K562 (cell line): ENCODE data around the gene NRXN2. TPM values are rescaled to one million over a fixed set of nuclear protein-coding genes. Genes with fewer than 3 reads are reported as not detected.

Experiments used
- E2F6 ChIP-seq, 2 experiments: IDR thresholded peaks; 2 replicates each; pipeline ENCODE4 v1.6.1; 2011; ENCODE audit warnings: borderline replicate concordance in 1 of 2, control low read depth in 1 of 2, low read depth in 1 of 2, low read length in 1 of 2, mild to moderate bottlenecking in 1 of 2, mixed read lengths in 1 of 2, moderate library complexity in 1 of 2; ENCODE audit not compliant: insufficient read depth in 1 of 2, insufficient read length in 1 of 2, poor library complexity in 1 of 2, severe bottlenecking in 1 of 2; ENCODE audit errors: extremely low read depth in 1 of 2
- ERF ChIP-seq: fragments of 450-650 bp; formaldehyde crosslinking; IDR thresholded peaks from 2 replicates; pipeline ENCODE4 v1.4.0; 2020; ENCODE audit warnings: mild to moderate bottlenecking, mixed read lengths
- NR0B1 ChIP-seq: fragments of 450-650 bp; IDR thresholded peaks from one replicate; pipeline ENCODE4 v1.6.1; 2018; ENCODE audit warnings: mild to moderate bottlenecking, moderate library complexity; ENCODE audit not compliant: partially characterized antibody
- SMARCB1 ChIP-seq: IDR thresholded peaks from 2 replicates; pipeline ENCODE4 v1.6.1; 2011; ENCODE audit warnings: improper control_type of control experiment, low read depth; ENCODE audit not compliant: insufficient read length
- SNAPC5 ChIP-seq: fragments of 250-450 bp; sonication (Bioruptor Pico); IDR thresholded peaks from 2 replicates; pipeline ENCODE4 v1.8.0; 2021; ENCODE audit warnings: moderate library complexity, mild to moderate bottlenecking, inconsistent platforms
- ZBTB1 ChIP-seq: sonication (generic); formaldehyde crosslinking; IDR thresholded peaks from 2 replicates; pipeline ENCODE4 v1.8.1; 2023; ENCODE audit warnings: missing genetic modification reagents, low read depth, mild to moderate bottlenecking, borderline replicate concordance
- ZNF561 ChIP-seq: fragments of 450-650 bp; formaldehyde crosslinking; conservative IDR thresholded peaks from 2 replicates; pipeline ENCODE4 v1.4.0; 2020; ENCODE audit warnings: mild to moderate bottlenecking, moderate library complexity
- ZNF699 ChIP-seq: fragments of 250-450 bp; sonication (Bioruptor Pico); IDR thresholded peaks from 2 replicates; pipeline ENCODE4 v1.8.0; 2021; ENCODE audit warnings: mild to moderate bottlenecking, moderate library complexity; ENCODE audit not compliant: insufficient replicate concordance
- polyA plus RNA-seq, 8 experiments: library from polyadenylated mRNA; depleted of rRNA in 4 of 8; stranded (reverse) in 5 of 8; unstranded in 3 of 8; fragments of >200 nt; fragmentation: Nextera tagmentation in 2 of 8; fragmentation: Illumina TruSeq in 1 of 8; extraction: Ambion mirVana in 2 of 8; extraction: Trizol in 1 of 8; gene quantifications; 2 replicates each; pipeline versions ENCODE4 v1.2.1 to v1.2.3, GENCODE V29; 2011 to 2014; ENCODE audit warnings: inconsistent platforms in 1 of 8, missing spikeins in 1 of 8
- total RNA-seq, 7 experiments: library from RNA; depleted of rRNA in 6 of 7; stranded (reverse); fragments of >200 nt in 6 of 7; fragmentation: Illumina TruSeq in 2 of 7; extraction: Trizol in 2 of 7; gene quantifications; 2 replicates each; pipeline versions ENCODE4 v1.2.1 to v1.2.3, GENCODE V29; 2011 to 2021; ENCODE audit warnings: low replicate concordance in 1 of 7
- TF ChIP-seq, protein P1 (sequence below), 3 experiments: fragments of 200-800 bp in 1 of 3; fragments of 250-450 bp in 1 of 3; fragments of 450-650 bp in 1 of 3; sonication (Bioruptor Pico) in 1 of 3; sonication (Bioruptor generic) in 1 of 3; formaldehyde crosslinking in 1 of 3; IDR thresholded peaks; 2 replicates each; pipeline versions ENCODE4 v1.6.1 to v1.8.0; 2016 to 2022; ENCODE audit warnings: mild to moderate bottlenecking in 2 of 3, missing genetic modification characterization in 2 of 3, missing compliant biosample characterization in 1 of 3, moderate library complexity in 1 of 3
- TF ChIP-seq, protein P2 (sequence below): conservative IDR thresholded peaks from 2 replicates; pipeline ENCODE4 v1.6.1; 2011; ENCODE audit warnings: low read depth, mild to moderate bottlenecking, low read length; ENCODE audit not compliant: control insufficient read depth
- TF ChIP-seq, protein P3 (sequence below): sonication (generic); formaldehyde crosslinking; IDR thresholded peaks from 2 replicates; pipeline ENCODE4 v1.8.0; 2023; ENCODE audit warnings: mild to moderate bottlenecking, missing genetic modification reagents
- TF ChIP-seq, protein P4 (sequence below): fragments of 250-450 bp; sonication (Bioruptor Pico); IDR thresholded peaks from 2 replicates; pipeline ENCODE4 v1.4.0; 2020; ENCODE audit warnings: mild to moderate bottlenecking, moderate library complexity, borderline replicate concordance

NRXN2 gene
- total and polyA plus RNA-seq, 9 of the 15 experiments (the other 6 are each of a cell fraction or from before 2014, with no cell fraction given) = 0.07 to 0.47 (median 0.15) TPM; not detected in 4

DNA sequence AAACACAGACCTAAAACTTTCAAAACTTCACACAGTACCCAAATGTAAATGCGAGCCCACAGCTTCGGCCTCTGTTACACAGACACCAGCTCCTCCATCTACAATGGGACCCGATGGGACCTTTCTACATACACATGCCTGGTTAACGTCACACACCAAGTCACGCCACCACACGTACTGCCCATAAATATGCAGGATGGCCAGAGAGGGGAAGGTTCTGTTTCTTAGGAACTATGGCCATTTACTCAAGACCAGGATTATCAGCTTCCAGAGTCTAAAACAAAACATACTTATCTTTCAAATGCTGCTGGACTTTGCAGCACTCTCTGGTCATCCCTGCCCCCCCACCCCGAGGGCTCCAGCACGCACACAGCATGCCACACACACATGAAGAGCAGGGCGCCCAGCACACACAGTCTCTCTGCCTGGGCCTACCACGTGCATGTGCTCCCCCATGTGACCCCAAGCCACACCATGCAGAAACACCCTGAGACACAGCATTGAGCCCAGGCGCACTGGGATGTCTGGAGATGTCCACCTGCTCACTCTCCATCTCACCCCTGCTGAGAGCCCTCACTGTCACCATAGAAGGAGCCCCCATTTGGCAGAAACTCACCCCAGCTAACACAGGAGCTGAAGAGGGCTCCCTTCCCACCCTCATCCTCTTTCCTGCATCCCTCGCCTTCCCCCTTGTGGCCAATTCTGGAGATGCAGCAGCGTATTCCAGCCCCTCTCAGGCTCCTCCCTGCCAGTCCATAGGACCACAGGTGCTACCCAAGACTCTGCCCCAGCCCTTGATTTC lies 70.2 kb downstream of the NRXN2 start (continued):
- TF ChIP-seq, protein P1, sequence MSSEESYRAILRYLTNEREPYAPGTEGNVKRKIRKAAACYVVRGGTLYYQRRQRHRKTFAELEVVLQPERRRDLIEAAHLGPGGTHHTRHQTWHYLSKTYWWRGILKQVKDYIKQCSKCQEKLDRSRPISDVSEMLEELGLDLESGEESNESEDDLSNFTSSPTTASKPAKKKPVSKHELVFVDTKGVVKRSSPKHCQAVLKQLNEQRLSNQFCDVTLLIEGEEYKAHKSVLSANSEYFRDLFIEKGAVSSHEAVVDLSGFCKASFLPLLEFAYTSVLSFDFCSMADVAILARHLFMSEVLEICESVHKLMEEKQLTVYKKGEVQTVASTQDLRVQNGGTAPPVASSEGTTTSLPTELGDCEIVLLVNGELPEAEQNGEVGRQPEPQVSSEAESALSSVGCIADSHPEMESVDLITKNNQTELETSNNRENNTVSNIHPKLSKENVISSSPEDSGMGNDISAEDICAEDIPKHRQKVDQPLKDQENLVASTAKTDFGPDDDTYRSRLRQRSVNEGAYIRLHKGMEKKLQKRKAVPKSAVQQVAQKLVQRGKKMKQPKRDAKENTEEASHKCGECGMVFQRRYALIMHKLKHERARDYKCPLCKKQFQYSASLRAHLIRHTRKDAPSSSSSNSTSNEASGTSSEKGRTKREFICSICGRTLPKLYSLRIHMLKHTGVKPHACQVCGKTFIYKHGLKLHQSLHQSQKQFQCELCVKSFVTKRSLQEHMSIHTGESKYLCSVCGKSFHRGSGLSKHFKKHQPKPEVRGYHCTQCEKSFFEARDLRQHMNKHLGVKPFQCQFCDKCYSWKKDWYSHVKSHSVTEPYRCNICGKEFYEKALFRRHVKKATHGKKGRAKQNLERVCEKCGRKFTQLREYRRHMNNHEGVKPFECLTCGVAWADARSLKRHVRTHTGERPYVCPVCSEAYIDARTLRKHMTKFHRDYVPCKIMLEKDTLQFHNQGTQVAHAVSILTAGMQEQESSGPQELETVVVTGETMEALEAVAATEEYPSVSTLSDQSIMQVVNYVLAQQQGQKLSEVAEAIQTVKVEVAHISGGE (CRISPR knock-in tag; IDR thresholded peaks at IDR 0.05) = no peak
- TF ChIP-seq NR0B1 (no peak), ERF (no peak), ZNF699 (CRISPR knock-in tag) (no peak), ZNF561 (CRISPR knock-in tag) (no peak), SMARCB1 (no peak), SNAPC5 (no peak), E2F6 (IDR thresholded peaks at IDR 0.05; ENCODE audit: borderline replicate concordance in 1 of 2, extremely low read depth in 1 of 2, insufficient read depth in 1 of 2, insufficient read length in 1 of 2, low read depth in 1 of 2, low read length in 1 of 2, poor library complexity in 1 of 2, severe bottlenecking in 1 of 2) (peak; percentile 56 to 61), ZBTB1 (CRISPR knock-in tag) (no peak)
- TF ChIP-seq, protein P2, sequence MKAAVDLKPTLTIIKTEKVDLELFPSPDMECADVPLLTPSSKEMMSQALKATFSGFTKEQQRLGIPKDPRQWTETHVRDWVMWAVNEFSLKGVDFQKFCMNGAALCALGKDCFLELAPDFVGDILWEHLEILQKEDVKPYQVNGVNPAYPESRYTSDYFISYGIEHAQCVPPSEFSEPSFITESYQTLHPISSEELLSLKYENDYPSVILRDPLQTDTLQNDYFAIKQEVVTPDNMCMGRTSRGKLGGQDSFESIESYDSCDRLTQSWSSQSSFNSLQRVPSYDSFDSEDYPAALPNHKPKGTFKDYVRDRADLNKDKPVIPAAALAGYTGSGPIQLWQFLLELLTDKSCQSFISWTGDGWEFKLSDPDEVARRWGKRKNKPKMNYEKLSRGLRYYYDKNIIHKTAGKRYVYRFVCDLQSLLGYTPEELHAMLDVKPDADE = no peak
- TF ChIP-seq, protein P3, sequence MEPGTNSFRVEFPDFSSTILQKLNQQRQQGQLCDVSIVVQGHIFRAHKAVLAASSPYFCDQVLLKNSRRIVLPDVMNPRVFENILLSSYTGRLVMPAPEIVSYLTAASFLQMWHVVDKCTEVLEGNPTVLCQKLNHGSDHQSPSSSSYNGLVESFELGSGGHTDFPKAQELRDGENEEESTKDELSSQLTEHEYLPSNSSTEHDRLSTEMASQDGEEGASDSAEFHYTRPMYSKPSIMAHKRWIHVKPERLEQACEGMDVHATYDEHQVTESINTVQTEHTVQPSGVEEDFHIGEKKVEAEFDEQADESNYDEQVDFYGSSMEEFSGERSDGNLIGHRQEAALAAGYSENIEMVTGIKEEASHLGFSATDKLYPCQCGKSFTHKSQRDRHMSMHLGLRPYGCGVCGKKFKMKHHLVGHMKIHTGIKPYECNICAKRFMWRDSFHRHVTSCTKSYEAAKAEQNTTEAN (CRISPR knock-in tag) = no peak
- TF ChIP-seq, protein P4, sequence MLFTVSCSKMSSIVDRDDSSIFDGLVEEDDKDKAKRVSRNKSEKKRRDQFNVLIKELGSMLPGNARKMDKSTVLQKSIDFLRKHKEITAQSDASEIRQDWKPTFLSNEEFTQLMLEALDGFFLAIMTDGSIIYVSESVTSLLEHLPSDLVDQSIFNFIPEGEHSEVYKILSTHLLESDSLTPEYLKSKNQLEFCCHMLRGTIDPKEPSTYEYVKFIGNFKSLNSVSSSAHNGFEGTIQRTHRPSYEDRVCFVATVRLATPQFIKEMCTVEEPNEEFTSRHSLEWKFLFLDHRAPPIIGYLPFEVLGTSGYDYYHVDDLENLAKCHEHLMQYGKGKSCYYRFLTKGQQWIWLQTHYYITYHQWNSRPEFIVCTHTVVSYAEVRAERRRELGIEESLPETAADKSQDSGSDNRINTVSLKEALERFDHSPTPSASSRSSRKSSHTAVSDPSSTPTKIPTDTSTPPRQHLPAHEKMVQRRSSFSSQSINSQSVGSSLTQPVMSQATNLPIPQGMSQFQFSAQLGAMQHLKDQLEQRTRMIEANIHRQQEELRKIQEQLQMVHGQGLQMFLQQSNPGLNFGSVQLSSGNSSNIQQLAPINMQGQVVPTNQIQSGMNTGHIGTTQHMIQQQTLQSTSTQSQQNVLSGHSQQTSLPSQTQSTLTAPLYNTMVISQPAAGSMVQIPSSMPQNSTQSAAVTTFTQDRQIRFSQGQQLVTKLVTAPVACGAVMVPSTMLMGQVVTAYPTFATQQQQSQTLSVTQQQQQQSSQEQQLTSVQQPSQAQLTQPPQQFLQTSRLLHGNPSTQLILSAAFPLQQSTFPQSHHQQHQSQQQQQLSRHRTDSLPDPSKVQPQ (CRISPR knock-in tag) = no peak
